Duodenal mucosa (tissue), 2 donors: ENCODE results near the gene MPG.

Source experiments
- H3K27ac ChIP-seq: one replicate; pipeline ENCODE4 v1.7.0; 2013; ENCODE audit warnings: low read depth, low read length
- H3K27me3 ChIP-seq, 2 donors: one replicate each; pipeline ENCODE4 v1.7.0; 2013; ENCODE audit warnings: low read length in 2 of 2, control low read depth in 1 of 2; ENCODE audit not compliant: insufficient read depth in 2 of 2, control insufficient read depth in 1 of 2
- H3K36me3 ChIP-seq, 2 donors: one replicate each; pipeline ENCODE4 v1.7.0; 2013; ENCODE audit warnings: low read length in 2 of 2, control low read depth in 1 of 2; ENCODE audit not compliant: insufficient read depth in 2 of 2, control insufficient read depth in 1 of 2
- H3K4me1 ChIP-seq, 2 donors: one replicate each; pipeline ENCODE4 v1.7.0; 2013; ENCODE audit warnings: low read length in 2 of 2, control low read depth in 1 of 2; ENCODE audit not compliant: insufficient read depth in 2 of 2, control insufficient read depth in 1 of 2
- H3K4me3 ChIP-seq, 2 donors: one replicate each; pipeline ENCODE4 v1.7.0; 2013; ENCODE audit warnings: low read length in 2 of 2, low read depth in 1 of 2
- H3K9ac ChIP-seq, 2 donors: one replicate each; pipeline ENCODE4 v1.7.0; 2013; ENCODE audit warnings: low read length in 2 of 2, low read depth in 1 of 2
- H3K9me3 ChIP-seq, 2 donors: one replicate each; pipeline ENCODE4 v1.7.0; 2013; ENCODE audit warnings: low read length in 2 of 2, control low read depth in 1 of 2; ENCODE audit not compliant: control insufficient read depth in 1 of 2

MPG gene

DNA sequence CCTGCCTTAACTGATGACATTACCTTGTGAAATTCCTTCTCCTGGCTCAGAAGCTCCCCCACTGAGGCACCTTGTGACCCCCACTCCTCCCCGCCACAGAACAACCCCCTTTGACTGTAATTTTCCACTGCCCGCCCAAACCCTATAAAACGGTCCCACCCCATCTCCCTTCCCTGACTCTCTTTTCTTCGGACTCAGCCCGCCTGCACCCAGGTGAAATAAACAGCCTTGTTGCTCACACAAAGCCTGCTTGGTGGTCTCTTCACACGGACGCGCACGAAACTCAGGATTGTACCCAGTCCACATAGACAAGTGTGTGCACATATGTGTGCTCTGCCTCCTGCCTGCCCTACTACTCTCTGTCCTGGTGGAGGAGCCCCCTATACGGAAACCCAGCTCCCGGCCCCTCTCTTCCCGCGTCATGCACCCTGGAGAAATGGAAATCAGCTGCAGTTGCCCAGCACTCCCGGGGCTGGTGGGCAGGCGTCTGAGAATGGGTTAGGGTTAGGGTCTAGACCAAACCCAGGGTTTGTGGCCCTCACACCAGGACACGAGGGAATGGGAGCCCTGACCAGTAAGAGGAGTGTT, 3.2 kb upstream of the MPG start:
- Histone ChIP-seq H3K27ac (no peak overlapping the region), H3K9ac (no peak overlapping the region), H3K36me3 (peaks cover 0 to 4% of the 10 kb centered on the region in 2 donors), H3K9me3 (no peaks in the 10 kb centered on the region), H3K4me1 (peaks cover 40 to 46% of the 10 kb centered on the region in 2 donors), H3K27me3 (peaks cover 0 to 6% of the 10 kb centered on the region in 2 donors), H3K4me3 (no peak overlapping the region)

DNA sequence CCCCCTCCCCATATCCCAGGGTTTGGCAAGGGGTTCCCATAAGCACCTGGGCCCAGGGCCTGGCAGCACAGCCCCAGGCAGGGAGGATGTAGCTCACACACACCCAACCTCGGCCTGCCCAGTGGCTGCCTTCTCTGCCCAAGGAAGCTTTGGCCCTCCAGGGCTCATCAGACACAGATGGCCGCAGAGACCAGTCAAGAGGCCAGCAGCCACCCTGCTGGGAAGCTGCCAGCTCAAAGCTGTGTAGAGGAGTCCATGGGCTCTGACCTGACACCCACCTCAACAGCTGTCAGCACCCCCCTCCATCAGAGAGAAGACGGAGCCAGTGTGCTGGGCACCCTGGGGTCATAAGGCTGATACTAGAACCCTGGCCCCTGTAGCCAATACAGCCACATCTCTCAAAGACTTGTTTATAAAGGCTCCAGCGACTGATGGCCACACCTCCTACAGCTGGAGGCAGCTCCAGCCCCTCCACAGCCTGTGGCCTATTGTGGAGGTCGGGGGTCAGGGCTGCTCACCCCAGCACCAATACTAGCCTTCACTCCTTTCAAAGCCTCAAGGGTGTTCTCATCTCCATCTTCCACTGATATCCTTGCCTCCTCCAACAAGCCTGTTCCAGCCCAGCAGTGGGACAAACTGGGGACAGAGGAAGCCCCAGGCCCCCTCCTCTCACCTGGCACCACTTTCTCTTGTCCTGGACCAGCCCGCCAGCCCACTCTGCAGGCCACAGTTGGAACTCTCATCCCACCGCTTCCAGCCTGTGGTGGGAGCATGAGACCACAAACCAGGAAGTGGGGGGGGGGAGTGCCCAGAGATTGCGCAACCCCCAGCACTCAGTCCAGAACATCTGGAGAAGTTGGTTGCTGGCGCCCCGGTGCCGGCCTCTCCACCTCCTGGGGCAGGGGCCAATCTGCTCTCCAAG, 2.2 kb upstream of the MPG start:
- peak overlapping the region; percentile 36 to 70 for H3K4me3 ChIP-seq

DNA sequence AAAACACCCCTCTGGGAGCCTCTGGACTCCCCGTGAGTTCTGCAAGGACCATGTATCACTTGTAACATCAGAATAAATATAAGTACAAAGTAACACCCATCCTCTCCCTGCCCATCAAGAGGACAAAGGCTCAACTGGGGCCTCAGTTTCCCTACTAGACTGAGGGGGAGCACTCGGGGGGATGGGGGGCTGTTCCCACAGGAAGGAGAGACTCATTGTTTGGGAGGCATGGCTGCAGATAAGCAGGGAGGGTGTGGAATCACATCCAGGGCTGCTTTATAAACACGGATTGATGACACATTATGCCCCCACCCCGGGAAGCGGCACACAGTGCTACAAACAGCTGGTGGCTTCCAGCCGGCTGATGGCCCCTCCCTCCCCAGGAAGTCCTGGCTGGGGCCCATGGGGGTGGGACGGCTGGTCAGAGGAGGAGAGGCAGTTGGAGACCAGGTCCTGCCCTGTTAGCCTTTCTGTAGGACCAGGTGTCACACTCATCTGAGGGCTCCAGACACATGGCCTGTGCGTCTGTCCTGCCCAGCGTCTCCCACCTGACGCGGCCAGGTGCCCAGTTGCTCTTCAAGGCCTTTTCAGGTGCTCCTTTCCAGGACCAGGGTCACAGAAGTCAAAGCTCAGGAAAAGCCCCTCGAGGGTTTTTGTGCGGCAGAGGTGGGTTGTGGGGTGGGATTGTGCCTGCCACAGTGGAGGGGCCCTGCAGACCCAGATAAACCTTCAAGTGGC, 1.3 kb upstream of the MPG start:
- H3K9ac ChIP-seq, result peak overlapping the region; percentile 57 to 74
- H3K27ac ChIP-seq, result peak overlapping the region; percentile 73
- H3K9me3 ChIP-seq, result no peaks in the 10 kb centered on the region
- peaks cover 0 to 8% of the 10 kb centered on the region in 2 donors for H3K36me3 ChIP-seq
- peak overlapping the region; percentile 70 to 87 for H3K4me3 ChIP-seq
- H3K4me1 ChIP-seq, result peaks cover 33 to 44% of the 10 kb centered on the region in 2 donors
- peaks cover 0 to 6% of the 10 kb centered on the region in 2 donors for H3K27me3 ChIP-seq

More for the DNA sequence above, 2.2 kb upstream of the MPG start:
- Histone ChIP-seq H3K27ac (peak overlapping the region; percentile 47), H3K9ac (peak overlapping the region in 1 of 2 donors; percentile 74), H3K4me1 (peaks cover 40 to 46% of the 10 kb centered on the region in 2 donors), H3K9me3 (no peaks in the 10 kb centered on the region), H3K27me3 (peaks cover 0 to 6% of the 10 kb centered on the region in 2 donors), H3K36me3 (peaks cover 0 to 8% of the 10 kb centered on the region in 2 donors)

DNA sequence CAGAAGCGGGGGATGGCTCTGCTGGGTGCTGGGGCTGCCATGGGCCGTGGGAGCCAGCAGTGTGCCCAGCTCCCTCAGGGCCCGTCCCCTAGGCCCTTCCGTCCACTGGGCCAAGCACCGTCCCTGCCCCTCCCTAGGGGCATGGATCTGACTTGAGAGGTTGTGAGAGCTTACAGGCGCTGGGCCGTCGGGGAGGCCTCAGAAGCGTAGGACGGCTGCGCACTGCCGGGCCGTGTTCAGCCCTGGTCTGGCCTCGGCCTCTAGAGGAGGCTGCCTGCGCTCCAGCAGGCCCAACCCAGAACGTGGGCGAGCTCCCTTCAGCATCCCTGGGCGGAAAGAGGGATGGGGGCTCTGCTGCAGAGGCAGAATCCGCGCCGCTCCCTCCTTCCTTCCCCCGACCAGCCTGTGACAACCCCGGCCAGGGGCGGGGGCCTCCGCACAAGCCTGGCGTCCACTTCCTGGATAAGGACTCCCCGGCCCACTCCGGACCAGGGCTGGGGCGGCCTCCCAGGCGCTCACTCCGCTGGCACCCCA, 685 bp upstream of the MPG start:
- peak overlapping the region; percentile 70 to 87 for H3K4me3 ChIP-seq
- H3K36me3 ChIP-seq, result peaks cover 0 to 8% of the 10 kb centered on the region in 2 donors
- peak overlapping the region; percentile 57 to 74 for H3K9ac ChIP-seq
- no peaks in the 10 kb centered on the region for H3K9me3 ChIP-seq
- H3K27ac ChIP-seq, result peak overlapping the region; percentile 73
- peaks cover 0 to 6% of the 10 kb centered on the region in 2 donors for H3K27me3 ChIP-seq
- H3K4me1 ChIP-seq, result peaks cover 33 to 42% of the 10 kb centered on the region in 2 donors

DNA sequence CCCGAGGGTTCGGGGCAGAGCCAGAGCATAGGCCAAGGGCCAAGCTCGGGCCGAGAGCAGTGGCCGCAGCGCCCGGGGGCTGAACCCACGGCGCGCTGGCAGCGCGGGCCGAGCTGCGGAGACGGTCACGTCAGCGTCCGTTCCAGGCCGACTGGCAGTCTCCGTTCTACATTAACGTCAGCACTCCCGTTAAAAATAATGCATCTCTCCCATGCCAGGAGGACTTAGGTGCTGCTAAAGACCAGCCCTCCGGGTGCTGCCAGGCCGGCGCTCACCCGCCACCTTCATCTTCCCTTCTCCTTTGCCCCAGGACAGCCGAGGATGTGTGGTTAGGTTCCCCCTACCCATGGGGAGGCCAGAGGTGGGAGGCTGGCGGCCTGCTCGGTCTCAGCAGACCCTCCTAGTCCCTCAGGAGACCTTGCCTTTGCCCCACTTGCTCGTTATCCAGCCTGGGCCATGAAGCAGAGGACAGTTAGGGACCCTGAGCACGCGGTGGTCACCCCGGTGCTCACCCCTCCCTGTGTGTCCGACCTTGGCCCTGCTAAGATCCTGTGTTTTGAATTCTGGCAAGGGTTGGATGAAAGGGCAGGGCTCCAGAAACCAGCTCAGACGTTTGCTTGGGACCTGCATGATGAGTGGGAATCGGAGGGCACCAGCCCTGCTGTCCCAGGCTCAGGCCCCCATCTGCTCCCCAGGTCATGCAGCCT, 572 bp downstream of the MPG start:
- H3K27ac ChIP-seq, result peak overlapping the region; percentile 70
- H3K4me1 ChIP-seq, result peaks cover 28 to 35% of the 10 kb centered on the region in 2 donors
- H3K9ac ChIP-seq, result peak overlapping the region; percentile 74 to 76
- no peaks in the 10 kb centered on the region for H3K9me3 ChIP-seq
- H3K36me3 ChIP-seq, result peaks cover 0 to 15% of the 10 kb centered on the region in 2 donors
- no peaks in the 10 kb centered on the region for H3K27me3 ChIP-seq
- peak overlapping the region; percentile 70 to 87 for H3K4me3 ChIP-seq

DNA sequence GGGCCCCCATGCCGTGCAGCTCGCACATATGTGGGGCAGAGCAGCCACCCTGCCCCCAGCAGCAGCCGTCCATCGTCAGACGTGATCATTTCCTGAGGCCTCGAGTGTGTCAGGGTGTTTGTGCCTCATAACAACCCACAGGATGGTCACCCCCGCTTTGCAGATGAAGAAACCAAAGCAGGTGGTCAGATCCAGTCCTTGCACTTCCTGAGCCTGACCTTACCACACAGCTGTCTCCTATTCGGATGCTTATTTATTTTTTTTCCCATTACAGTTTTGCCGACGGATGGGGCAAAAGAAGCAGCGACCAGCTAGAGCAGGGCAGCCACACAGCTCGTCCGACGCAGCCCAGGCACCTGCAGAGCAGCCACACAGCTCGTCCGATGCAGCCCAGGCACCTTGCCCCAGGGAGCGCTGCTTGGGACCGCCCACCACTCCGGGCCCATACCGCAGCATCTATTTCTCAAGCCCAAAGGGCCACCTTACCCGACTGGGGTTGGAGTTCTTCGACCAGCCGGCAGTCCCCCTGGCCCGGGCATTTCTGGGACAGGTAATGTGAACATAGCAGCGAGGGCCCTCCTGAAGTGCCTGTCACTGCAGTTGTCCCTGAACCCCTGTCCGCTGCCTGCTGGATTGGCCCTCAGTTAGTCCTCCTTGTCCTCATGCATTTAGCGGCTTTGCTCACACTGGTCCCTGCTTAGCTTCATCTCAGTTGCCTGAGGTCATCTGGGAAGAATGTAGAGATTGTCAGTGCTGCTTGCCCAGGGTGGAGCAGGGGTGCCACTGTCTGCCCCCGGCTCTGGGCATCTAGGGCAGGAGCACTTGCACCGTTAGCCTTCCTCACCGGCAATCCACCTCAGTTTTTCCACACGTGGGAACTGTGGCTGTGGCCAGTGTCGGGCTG, 1.4 kb downstream of the MPG start:
- Histone ChIP-seq H3K36me3 (peaks cover 0 to 15% of the 10 kb centered on the region in 2 donors), H3K4me3 (peak overlapping the region; percentile 70 to 87), H3K9me3 (no peaks in the 10 kb centered on the region), H3K27me3 (no peaks in the 10 kb centered on the region), H3K9ac (no peak overlapping the region), H3K4me1 (peaks cover 33 to 40% of the 10 kb centered on the region in 2 donors), H3K27ac (no peak overlapping the region)

DNA sequence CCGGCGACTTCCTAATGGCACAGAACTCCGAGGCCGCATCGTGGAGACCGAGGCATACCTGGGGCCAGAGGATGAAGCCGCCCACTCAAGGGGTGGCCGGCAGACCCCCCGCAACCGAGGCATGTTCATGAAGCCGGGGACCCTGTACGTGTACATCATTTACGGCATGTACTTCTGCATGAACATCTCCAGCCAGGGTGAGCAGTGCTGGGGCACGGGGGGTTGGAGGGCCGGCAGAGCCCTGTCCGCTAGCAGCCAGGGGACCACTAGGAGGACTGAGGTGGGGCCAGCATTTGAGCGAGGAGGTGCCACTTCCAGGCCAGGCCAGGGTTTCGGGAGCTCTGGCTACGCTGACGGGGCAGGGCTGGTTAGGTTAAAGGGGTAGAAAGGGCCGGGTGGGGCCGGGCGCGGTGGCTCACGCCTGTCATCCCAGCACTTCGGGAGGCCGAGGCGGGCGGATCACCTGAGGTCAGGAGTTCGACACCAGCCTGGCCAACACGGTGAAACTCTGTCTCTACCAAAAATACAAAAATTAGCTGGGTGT, 5.1 kb downstream of the MPG start:
- Histone ChIP-seq H3K9me3 (no peaks in the 10 kb centered on the region), H3K4me1 (peaks cover 21 to 27% of the 10 kb centered on the region in 2 donors), H3K27ac (no peak overlapping the region), H3K9ac (no peak overlapping the region), H3K36me3 (peaks cover 0 to 45% of the 10 kb centered on the region in 2 donors), H3K27me3 (no peaks in the 10 kb centered on the region), H3K4me3 (no peak overlapping the region)

DNA sequence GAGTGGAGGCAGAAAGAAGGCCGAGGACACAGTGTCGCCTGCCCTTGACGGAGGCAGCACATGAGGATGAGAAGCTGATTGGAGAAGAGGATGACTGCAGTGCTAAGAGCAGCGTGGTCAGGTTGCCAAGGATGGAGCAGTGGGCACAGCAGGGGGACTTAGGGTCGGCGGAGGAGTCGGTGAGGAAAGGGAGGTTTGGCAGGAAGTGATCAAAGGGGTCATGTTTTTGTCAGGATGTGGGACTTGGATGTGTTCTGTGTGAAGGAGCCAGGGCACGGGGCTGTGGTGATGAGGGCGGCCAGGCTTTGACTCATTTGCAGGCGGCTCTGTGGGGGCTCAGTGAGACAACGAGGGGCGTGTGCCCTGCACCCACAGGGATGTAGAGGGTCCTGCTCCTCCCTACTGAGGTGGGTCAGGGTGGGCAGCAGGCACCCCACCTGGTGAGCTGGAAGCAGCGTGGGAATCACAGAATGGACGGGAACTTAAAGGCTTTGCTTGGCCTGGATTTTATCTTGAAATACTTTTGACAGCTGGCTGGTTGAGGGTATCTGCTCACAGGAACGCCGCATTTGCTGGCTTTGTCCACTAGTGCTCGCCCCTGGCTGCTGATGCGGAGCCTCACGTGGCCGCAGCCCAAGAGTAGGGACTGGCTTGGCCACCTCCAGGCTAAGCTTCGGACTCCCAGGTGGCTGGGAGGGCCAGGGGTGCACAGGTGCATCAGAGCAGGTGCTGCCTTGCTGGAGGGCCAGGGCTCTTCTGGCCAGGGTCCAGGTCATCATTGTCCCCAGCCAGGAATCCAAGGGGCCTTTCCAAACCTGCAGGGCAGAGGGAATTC, 6.0 kb downstream of the MPG start:
- peaks cover 7 to 52% of the 10 kb centered on the region in 2 donors for H3K36me3 ChIP-seq
- H3K9me3 ChIP-seq, result no peaks in the 10 kb centered on the region
- H3K4me1 ChIP-seq, result peaks cover 17 to 21% of the 10 kb centered on the region in 2 donors
- H3K9ac ChIP-seq, result no peak overlapping the region
- H3K27ac ChIP-seq, result no peak overlapping the region
- no peak overlapping the region for H3K4me3 ChIP-seq
- H3K27me3 ChIP-seq, result no peaks in the 10 kb centered on the region
